ENCODE measurements around the gene GNPTAB. TPM values are rescaled to one million over a fixed set of nuclear protein-coding genes. Genes with fewer than 3 reads are reported as not detected.
"Not testable (repeated sequence)": the region's sequence is repeated elsewhere in the genome, so short reads cannot be mapped to it uniquely, and the experiment has no call there.

The GNPTAB gene
- total RNA-seq, 1 donor from 2014 or later = 47.6 TPM

DNA sequence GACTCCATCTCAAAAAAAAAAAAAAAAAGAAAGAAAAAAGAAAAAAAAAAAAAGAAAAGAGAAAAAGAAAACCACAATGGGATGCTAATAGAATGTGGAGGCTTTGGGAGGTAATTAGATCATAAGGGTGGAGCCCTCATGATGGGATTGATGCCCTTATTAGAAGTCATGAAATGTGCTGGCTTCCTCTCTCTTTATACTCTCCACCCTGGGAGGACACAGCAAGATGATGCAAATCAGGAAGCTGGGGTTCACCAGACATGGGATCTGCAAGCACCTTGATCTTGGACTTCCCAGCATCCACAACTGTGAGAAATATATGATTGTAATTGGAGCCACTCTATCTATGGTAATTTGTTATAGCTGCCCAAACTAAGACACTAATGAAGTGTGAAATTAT, 33.2 kb upstream of the GNPTAB start:
- Mint-ChIP-seq H3K9me3 (ENCODE audit: unreplicated experiment) (no peaks in the 10 kb centered on the region), H3K36me3 (ENCODE audit: low read depth, unreplicated experiment) (no peaks in the 10 kb centered on the region), H3K4me1 (ENCODE audit: unreplicated experiment) (peaks cover 6% of the 10 kb centered on the region), H3K4me3 (ENCODE audit: unreplicated experiment) (no peak overlapping the region), H3K27ac (ENCODE audit: unreplicated experiment) (no peak overlapping the region), H3K27me3 (ENCODE audit: unreplicated experiment) (peaks cover 6% of the 10 kb centered on the region)
- no peak for DNase-seq (ENCODE audit: low spot score)
- TF ChIP-seq, protein P1, sequence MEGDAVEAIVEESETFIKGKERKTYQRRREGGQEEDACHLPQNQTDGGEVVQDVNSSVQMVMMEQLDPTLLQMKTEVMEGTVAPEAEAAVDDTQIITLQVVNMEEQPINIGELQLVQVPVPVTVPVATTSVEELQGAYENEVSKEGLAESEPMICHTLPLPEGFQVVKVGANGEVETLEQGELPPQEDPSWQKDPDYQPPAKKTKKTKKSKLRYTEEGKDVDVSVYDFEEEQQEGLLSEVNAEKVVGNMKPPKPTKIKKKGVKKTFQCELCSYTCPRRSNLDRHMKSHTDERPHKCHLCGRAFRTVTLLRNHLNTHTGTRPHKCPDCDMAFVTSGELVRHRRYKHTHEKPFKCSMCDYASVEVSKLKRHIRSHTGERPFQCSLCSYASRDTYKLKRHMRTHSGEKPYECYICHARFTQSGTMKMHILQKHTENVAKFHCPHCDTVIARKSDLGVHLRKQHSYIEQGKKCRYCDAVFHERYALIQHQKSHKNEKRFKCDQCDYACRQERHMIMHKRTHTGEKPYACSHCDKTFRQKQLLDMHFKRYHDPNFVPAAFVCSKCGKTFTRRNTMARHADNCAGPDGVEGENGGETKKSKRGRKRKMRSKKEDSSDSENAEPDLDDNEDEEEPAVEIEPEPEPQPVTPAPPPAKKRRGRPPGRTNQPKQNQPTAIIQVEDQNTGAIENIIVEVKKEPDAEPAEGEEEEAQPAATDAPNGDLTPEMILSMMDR (IDR thresholded peaks at IDR 0.05; ENCODE audit: unreplicated experiment) = no peak

DNA sequence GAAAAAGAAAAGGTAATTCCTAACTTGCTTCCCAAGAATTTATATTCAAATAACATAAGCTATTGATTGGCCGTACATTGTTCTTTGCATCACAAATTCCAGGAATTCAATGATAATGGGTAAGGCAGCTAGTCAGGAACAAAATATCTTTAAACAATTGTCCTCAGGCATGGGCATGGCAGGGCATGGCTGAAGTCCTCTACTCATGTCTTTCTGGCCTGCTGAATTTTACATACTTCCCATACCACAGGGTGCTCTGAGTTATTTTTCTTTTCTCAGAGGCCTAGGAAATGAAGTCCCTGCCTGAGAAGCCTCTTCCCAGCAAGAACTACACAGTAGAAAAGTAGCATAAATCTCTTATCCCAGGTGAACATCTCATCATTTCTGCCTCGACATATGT, 31.5 kb upstream of the GNPTAB start:
- no peak for DNase-seq (ENCODE audit: low spot score)
- H3K27me3 Mint-ChIP-seq (ENCODE audit: unreplicated experiment) = peaks cover 6% of the 10 kb centered on the region
- H3K4me3 Mint-ChIP-seq (ENCODE audit: unreplicated experiment) = no peak overlapping the region
- no peak overlapping the region for H3K27ac Mint-ChIP-seq (ENCODE audit: unreplicated experiment)
- H3K9me3 Mint-ChIP-seq (ENCODE audit: unreplicated experiment) = no peaks in the 10 kb centered on the region
- H3K36me3 Mint-ChIP-seq (ENCODE audit: low read depth, unreplicated experiment) = no peaks in the 10 kb centered on the region
- TF ChIP-seq, protein P1 (IDR thresholded peaks at IDR 0.05; ENCODE audit: unreplicated experiment) = no peak
- H3K4me1 Mint-ChIP-seq (ENCODE audit: unreplicated experiment) = peaks cover 5% of the 10 kb centered on the region

DNA sequence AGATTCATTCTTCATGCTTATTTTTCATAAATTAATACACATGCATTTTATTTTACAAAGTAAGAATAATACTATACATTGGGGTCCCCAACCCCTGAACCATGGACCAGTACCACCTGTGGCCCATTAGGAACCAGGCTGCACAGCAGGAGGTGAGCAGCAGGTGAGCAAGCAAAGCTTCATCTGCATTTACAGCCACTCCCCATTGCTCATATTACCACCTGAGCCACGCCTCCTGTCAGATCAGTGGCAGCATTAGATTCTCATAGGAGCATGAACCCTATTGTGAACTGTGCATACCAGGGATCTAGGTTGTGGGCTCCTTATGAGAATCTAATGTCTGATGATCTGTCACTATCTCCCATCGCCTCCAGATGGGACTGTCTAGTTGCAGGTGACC, 30.9 kb upstream of the GNPTAB start:
- H3K27me3 Mint-ChIP-seq (ENCODE audit: unreplicated experiment); H3K4me1 Mint-ChIP-seq (ENCODE audit: unreplicated experiment); H3K36me3 Mint-ChIP-seq (ENCODE audit: low read depth, unreplicated experiment); H3K9me3 Mint-ChIP-seq (ENCODE audit: unreplicated experiment); H3K4me3 Mint-ChIP-seq (ENCODE audit: unreplicated experiment); DNase-seq (ENCODE audit: low spot score); H3K27ac Mint-ChIP-seq (ENCODE audit: unreplicated experiment): not testable (repeated sequence)

DNA sequence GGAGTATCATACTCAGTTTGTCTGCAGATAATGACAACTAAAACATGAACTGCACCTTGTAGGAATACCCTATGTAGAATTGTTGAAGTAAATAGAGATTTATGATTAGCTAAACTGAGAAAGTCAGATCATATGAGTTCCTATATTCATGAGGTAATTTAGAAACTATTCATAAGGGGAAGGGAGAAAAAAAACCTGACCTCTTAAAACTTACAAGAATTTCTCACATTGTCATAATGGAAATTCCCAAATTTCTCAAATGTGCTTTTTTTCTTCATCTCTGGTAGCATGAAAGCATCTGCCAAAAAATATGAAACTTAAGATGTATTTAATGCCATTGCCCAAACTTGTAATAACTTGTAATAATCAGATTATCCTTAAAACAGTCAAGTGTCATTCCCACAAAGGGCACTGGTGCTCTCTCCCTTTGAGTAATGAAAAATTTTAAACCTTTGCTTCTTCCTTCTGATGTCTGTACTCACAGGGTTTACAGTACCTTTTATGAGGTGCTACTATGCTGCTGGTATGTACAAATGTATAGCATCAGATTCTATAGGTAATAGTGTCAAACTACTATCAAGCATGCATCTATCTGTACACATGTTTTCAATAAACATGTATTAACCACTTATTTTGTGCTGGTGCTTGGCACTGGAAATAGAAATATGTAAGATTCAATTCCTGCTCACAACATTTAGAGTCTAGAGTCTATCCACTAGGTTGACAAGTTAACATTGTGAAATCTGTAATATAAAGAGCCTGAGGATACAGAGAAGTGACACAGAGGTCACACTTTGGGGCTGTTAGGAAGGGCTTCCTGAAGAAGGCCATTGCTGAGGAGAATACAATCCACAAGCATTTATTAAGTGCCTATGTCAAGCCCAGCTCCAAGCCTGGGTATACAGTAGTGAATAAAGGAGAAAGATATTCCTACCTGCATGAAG, 29.2 kb upstream of the GNPTAB start:
- Mint-ChIP-seq H3K4me1 (ENCODE audit: unreplicated experiment) (peaks cover 13% of the 10 kb centered on the region), H3K9me3 (ENCODE audit: unreplicated experiment) (no peaks in the 10 kb centered on the region), H3K4me3 (ENCODE audit: unreplicated experiment) (no peak overlapping the region), H3K27me3 (ENCODE audit: unreplicated experiment) (peaks cover 4% of the 10 kb centered on the region), H3K27ac (ENCODE audit: unreplicated experiment) (no peak overlapping the region), H3K36me3 (ENCODE audit: low read depth, unreplicated experiment) (no peaks in the 10 kb centered on the region)
- TF ChIP-seq, protein P1 (IDR thresholded peaks at IDR 0.05; ENCODE audit: unreplicated experiment) = no peak
- no peak for DNase-seq (ENCODE audit: low spot score)

DNA sequence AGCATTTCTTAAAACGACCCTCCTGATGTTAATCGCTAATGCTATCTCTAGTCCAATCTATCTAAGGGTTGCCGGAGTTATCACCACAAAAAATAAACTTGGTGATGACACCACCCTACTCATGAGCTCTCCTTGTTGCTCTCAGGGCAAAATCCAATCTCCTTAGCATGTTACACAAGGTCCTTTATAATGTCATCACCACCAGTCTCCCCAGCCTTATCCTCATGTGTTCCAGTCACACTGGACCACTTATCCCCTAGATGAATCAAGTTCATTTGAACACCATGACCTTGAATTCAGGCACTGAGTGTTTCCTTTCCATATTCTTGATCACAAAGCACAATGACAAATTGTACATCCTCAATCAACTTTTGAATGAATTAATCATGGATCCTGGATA, 27.6 kb upstream of the GNPTAB start:
- Mint-ChIP-seq H3K36me3 (ENCODE audit: low read depth, unreplicated experiment) (no peaks in the 10 kb centered on the region), H3K4me3 (ENCODE audit: unreplicated experiment) (no peak overlapping the region), H3K9me3 (ENCODE audit: unreplicated experiment) (no peaks in the 10 kb centered on the region), H3K27me3 (ENCODE audit: unreplicated experiment) (peaks cover 6% of the 10 kb centered on the region), H3K4me1 (ENCODE audit: unreplicated experiment) (peaks cover 16% of the 10 kb centered on the region), H3K27ac (ENCODE audit: unreplicated experiment) (no peak overlapping the region)
- DNase-seq (ENCODE audit: low spot score) = no peak
- TF ChIP-seq, protein P1 (IDR thresholded peaks at IDR 0.05; ENCODE audit: unreplicated experiment) = no peak

All from endothelial cell (in vitro differentiated cells).